ENCODE data around the gene MEIS2. TPM values are rescaled to one million over a fixed set of nuclear protein-coding genes. Genes with fewer than 3 reads are reported as not detected.
A peak's percentile ranks its signal among the peaks of the same experiment; 100 is the strongest.

Gene MEIS2
- polyA plus RNA-seq, 1 donor from 2014 or later = 825 TPM

DNA sequence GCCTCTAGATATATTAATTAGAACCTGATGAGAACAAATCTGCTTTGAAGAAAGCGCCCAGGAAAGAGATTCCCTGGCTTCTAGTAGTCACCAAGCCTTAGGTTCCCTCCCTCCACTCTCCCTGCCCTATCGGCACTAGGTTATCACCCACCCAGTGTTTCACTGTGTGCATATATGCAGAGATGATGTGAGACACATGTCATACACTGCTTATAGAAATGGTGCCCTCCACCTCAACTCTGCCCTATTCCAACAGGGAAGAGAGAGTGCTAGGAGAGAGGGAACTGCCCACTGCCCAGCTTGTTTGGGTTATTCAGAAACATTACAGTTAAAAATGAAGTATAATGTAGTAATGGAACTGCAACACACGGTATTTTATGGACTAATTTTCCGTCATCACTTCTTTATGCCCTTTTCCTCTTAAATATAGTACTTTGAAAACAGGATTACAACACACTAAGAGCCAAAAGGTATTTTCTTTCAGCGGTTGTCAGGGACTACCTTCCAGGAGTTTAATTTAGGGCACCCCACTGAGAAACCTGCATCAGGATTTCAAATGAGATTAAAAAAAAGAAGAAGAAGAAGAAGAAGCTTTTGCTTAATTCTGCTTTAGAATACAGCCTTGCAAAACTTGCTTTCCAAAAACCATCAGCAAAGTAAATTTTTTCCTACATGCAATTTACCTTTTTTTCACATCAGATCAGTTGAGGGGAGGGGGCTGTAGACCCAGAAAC lies 55.3 kb downstream of the MEIS2 start:
- peak; percentile 23 for TF ChIP-seq POLR2AphosphoS5 (IDR thresholded peaks at IDR 0.05)
- TF ChIP-seq MXI1 (conservative IDR thresholded peaks at IDR 0.05; ENCODE audit: poor library complexity, severe bottlenecking) = no peak
- peaks cover 95% of the 10 kb centered on the region for H3K79me2 ChIP-seq (replicated peaks; ENCODE audit: insufficient read depth, low read length)
- peaks cover 25% of the 10 kb centered on the region for H3F3A ChIP-seq (ENCODE audit: insufficient read depth, low read length, poor library complexity, severe bottlenecking)
- H3K4me2 ChIP-seq (ENCODE audit: low read length) = peak overlapping the region; percentile 27
- no peaks in the 10 kb centered on the region for H3K27me3 ChIP-seq (ENCODE audit: insufficient read depth, low read depth, low read length)
- H3K9ac ChIP-seq (ENCODE audit: low read length) = peak overlapping the region; percentile 39
- H3K27ac ChIP-seq (ENCODE audit: low read length) = peak overlapping the region; percentile 58
- H3K9me2 ChIP-seq (ENCODE audit: insufficient read depth, low read length) = no peaks in the 10 kb centered on the region
- peaks cover 87% of the 10 kb centered on the region for H4K20me1 ChIP-seq (ENCODE audit: insufficient read depth)
- peaks cover 21% of the 10 kb centered on the region for H3K36me3 ChIP-seq (ENCODE audit: insufficient read depth, low read length)
- H3K4me3 ChIP-seq (ENCODE audit: low read length) = peak overlapping the region; percentile 53
- no peaks in the 10 kb centered on the region for H3K9me3 ChIP-seq (ENCODE audit: low read length)
- no peak overlapping the region for H2AFZ ChIP-seq (ENCODE audit: low read depth, low read length)

GRCh38 chr15:37041836-37042235 lies 58.5 kb downstream of the MEIS2 start:
- Histone ChIP-seq H3K9me2 (ENCODE audit: insufficient read depth, low read length) (no peaks in the 10 kb centered on the region), H3K9ac (ENCODE audit: low read length) (no peak overlapping the region), H3K27me3 (ENCODE audit: insufficient read depth, low read depth, low read length) (no peaks in the 10 kb centered on the region), H3K79me2 (replicated peaks; ENCODE audit: insufficient read depth, low read length) (peaks cover 97% of the 10 kb centered on the region), H3K9me3 (ENCODE audit: low read length) (no peaks in the 10 kb centered on the region), H3F3A (ENCODE audit: insufficient read depth, low read length, poor library complexity, severe bottlenecking) (peaks cover 21% of the 10 kb centered on the region), H3K4me2 (ENCODE audit: low read length) (no peak overlapping the region), H2AFZ (ENCODE audit: low read depth, low read length) (no peak overlapping the region), H3K27ac (ENCODE audit: low read length) (no peak overlapping the region), H3K4me3 (ENCODE audit: low read length) (no peak overlapping the region), H4K20me1 (ENCODE audit: insufficient read depth) (peaks cover 90% of the 10 kb centered on the region), H3K36me3 (ENCODE audit: insufficient read depth, low read length) (peaks cover 29% of the 10 kb centered on the region)
- TF ChIP-seq TAF1 (IDR thresholded peaks at IDR 0.05; ENCODE audit: low read depth) = no peak
- no peak for TF ChIP-seq EZH2 (IDR thresholded peaks at IDR 0.05; ENCODE audit: borderline replicate concordance, insufficient read depth, low read length, poor library complexity, severe bottlenecking)

- Histone ChIP-seq H3K27me3 (ENCODE audit: insufficient read depth, low read depth, low read length) (no peaks in the 10 kb centered on the region), H3K4me3 (ENCODE audit: low read length) (no peak overlapping the region), H3K9ac (ENCODE audit: low read length) (no peak overlapping the region), H4K20me1 (ENCODE audit: insufficient read depth) (peaks cover 92% of the 10 kb centered on the region), H3K27ac (ENCODE audit: low read length) (no peak overlapping the region), H3F3A (ENCODE audit: insufficient read depth, low read length, poor library complexity, severe bottlenecking) (peaks cover 24% of the 10 kb centered on the region), H3K9me2 (ENCODE audit: insufficient read depth, low read length) (no peaks in the 10 kb centered on the region), H2AFZ (ENCODE audit: low read depth, low read length) (no peak overlapping the region), H3K79me2 (replicated peaks; ENCODE audit: insufficient read depth, low read length) (peaks cover 97% of the 10 kb centered on the region), H3K36me3 (ENCODE audit: insufficient read depth, low read length) (peaks cover 35% of the 10 kb centered on the region), H3K9me3 (ENCODE audit: low read length) (no peaks in the 10 kb centered on the region), H3K4me2 (ENCODE audit: low read length) (no peak overlapping the region)
- no peak for TF ChIP-seq REST (IDR thresholded peaks at IDR 0.05; ENCODE audit: borderline replicate concordance)
- no peak for TF ChIP-seq SMC3 (conservative IDR thresholded peaks at IDR 0.05; ENCODE audit: poor library complexity)
- no peak for TF ChIP-seq TAF1 (IDR thresholded peaks at IDR 0.05; ENCODE audit: low read depth)
- no peak for TF ChIP-seq EP300 (conservative IDR thresholded peaks at IDR 0.05; ENCODE audit: poor library complexity, severe bottlenecking)
- TF ChIP-seq MXI1 (conservative IDR thresholded peaks at IDR 0.05; ENCODE audit: poor library complexity, severe bottlenecking) = no peak
- no peak for TF ChIP-seq CTCF (IDR thresholded peaks at IDR 0.05; ENCODE audit: poor library complexity, severe bottlenecking)
- TF ChIP-seq POLR2AphosphoS5 (IDR thresholded peaks at IDR 0.05) = no peak
- TF ChIP-seq EZH2 (IDR thresholded peaks at IDR 0.05; ENCODE audit: borderline replicate concordance, insufficient read depth, low read length, poor library complexity, severe bottlenecking) = no peak
- no peak for TF ChIP-seq RAD21 (conservative IDR thresholded peaks at IDR 0.05)
Measured at GRCh38 chr15:37041042-37041441, 59.3 kb downstream of the MEIS2 start.
